ENCODE data around the gene DGCR8. TPM values are rescaled to one million over a fixed set of nuclear protein-coding genes. Genes with fewer than 3 reads are reported as not detected.

The DGCR8 gene
- total and polyA plus RNA-seq, 2 experiments from 2014 or later = 15.1 to 23.8 TPM

DNA sequence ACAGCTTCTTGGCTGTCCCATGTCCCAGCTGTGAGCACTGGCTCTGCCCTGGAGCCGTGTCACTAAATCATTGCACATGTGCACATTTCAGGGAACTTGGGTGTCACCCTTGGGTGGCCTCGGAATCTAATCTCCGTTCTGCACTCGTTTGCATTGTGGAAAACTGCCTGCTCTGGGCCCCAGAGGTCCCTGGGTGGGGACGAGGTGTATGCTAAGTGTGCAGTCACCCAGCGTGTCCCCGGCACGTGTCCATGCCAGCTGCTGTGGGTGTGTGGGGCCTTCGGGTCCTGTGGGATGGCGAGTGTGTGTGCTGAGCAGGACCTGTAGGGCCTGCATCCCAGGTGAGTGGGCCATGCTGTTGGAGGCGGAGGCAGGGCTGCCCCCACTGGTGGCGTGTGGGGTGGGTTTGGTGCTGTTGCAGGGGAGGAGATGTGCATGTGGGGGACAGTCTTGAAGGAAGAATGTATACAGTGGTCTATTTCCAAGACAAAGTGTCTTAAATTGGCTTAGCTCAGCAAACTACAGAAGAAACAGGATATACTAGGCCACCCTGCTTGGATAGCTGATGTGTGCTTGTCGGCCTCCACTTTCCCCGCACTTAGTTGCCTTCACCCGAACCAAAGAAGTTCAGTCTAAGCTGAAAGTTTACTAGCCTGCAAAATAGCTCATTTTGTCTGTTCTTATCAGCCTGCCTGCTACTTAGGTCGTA, 44.5 kb upstream of the DGCR8 start:
- Histone ChIP-seq H3K36me3 (no peaks in the 10 kb centered on the region), H3K4me3 (no peak overlapping the region), H3K27me3 (no peaks in the 10 kb centered on the region), H3K27ac (no peak overlapping the region), H3K4me1 (ENCODE audit: low read depth) (no peaks in the 10 kb centered on the region), H3K9me3 (ENCODE audit: low read depth) (no peaks in the 10 kb centered on the region)
- TF ChIP-seq, protein P1, sequence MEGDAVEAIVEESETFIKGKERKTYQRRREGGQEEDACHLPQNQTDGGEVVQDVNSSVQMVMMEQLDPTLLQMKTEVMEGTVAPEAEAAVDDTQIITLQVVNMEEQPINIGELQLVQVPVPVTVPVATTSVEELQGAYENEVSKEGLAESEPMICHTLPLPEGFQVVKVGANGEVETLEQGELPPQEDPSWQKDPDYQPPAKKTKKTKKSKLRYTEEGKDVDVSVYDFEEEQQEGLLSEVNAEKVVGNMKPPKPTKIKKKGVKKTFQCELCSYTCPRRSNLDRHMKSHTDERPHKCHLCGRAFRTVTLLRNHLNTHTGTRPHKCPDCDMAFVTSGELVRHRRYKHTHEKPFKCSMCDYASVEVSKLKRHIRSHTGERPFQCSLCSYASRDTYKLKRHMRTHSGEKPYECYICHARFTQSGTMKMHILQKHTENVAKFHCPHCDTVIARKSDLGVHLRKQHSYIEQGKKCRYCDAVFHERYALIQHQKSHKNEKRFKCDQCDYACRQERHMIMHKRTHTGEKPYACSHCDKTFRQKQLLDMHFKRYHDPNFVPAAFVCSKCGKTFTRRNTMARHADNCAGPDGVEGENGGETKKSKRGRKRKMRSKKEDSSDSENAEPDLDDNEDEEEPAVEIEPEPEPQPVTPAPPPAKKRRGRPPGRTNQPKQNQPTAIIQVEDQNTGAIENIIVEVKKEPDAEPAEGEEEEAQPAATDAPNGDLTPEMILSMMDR (IDR thresholded peaks at IDR 0.05; ENCODE audit: low read depth, low read length) = no peak
- DNase-seq (ENCODE audit: low read depth in 1 of 2, low spot score in 1 of 2) = no peak

GRCh38 chr22:20036084-20036482, 44.0 kb upstream of the DGCR8 start:
- H3K27ac ChIP-seq = no peak overlapping the region
- H3K4me1 ChIP-seq (ENCODE audit: low read depth) = no peaks in the 10 kb centered on the region
- TF ChIP-seq, protein P1 (IDR thresholded peaks at IDR 0.05; ENCODE audit: low read depth, low read length) = no peak

GRCh38 chr22:20036535-20037392, 43.3 kb upstream of the DGCR8 start:
- H3K9me3 ChIP-seq (ENCODE audit: low read depth) = no peaks in the 10 kb centered on the region
- no peaks in the 10 kb centered on the region for H3K27me3 ChIP-seq
- TF ChIP-seq, protein P1 (IDR thresholded peaks at IDR 0.05; ENCODE audit: low read depth, low read length) = no peak
- no peaks in the 10 kb centered on the region for H3K4me1 ChIP-seq (ENCODE audit: low read depth)
- H3K27ac ChIP-seq = no peak overlapping the region
- H3K36me3 ChIP-seq = no peaks in the 10 kb centered on the region
- DNase-seq (ENCODE audit: low read depth in 1 of 2, low spot score in 1 of 2) = no peak
- no peak overlapping the region for H3K4me3 ChIP-seq

More at GRCh38 chr22:20036084-20036482, 44.0 kb upstream of the DGCR8 start:
- H3K36me3 ChIP-seq = no peaks in the 10 kb centered on the region
- no peaks in the 10 kb centered on the region for H3K27me3 ChIP-seq
- H3K9me3 ChIP-seq (ENCODE audit: low read depth) = no peaks in the 10 kb centered on the region
- no peak overlapping the region for H3K4me3 ChIP-seq
- no peak for DNase-seq (ENCODE audit: low read depth in 1 of 2, low spot score in 1 of 2)

- Histone ChIP-seq H3K27me3 (no peaks in the 10 kb centered on the region), H3K4me1 (ENCODE audit: low read depth) (no peaks in the 10 kb centered on the region), H3K4me3 (no peak overlapping the region), H3K9me3 (ENCODE audit: low read depth) (no peaks in the 10 kb centered on the region), H3K27ac (no peak overlapping the region), H3K36me3 (no peaks in the 10 kb centered on the region)
- TF ChIP-seq, protein P1 (IDR thresholded peaks at IDR 0.05; ENCODE audit: low read depth, low read length) = no peak
- no peak for DNase-seq (ENCODE audit: low read depth in 1 of 2, low spot score in 1 of 2)
These were observed 42.6 kb upstream of the DGCR8 start for GRCh38 chr22:20037419-20037818.

- Histone ChIP-seq H3K9me3 (ENCODE audit: low read depth) (no peaks in the 10 kb centered on the region), H3K36me3 (no peaks in the 10 kb centered on the region), H3K27ac (no peak overlapping the region), H3K4me3 (no peak overlapping the region), H3K4me1 (ENCODE audit: low read depth) (no peaks in the 10 kb centered on the region), H3K27me3 (no peaks in the 10 kb centered on the region)
- TF ChIP-seq, protein P1 (IDR thresholded peaks at IDR 0.05; ENCODE audit: low read depth, low read length) = no peak
- no peak for DNase-seq (ENCODE audit: low read depth in 1 of 2, low spot score in 1 of 2)
These were observed 41.5 kb upstream of the DGCR8 start for GRCh38 chr22:20038574-20038973.

Data from cardiac muscle cell (in vitro differentiated cells and primary cell).